ENCODE results near the gene PSMC1. TPM values are rescaled to one million over a fixed set of nuclear protein-coding genes. Genes with fewer than 3 reads are reported as not detected.
A peak's percentile ranks its signal among the peaks of the same experiment; 100 is the strongest.

The PSMC1 gene
- polyA plus RNA-seq, 1 of the 3 experiments (the other 2 are of a cell fraction): 102 TPM

DNA sequence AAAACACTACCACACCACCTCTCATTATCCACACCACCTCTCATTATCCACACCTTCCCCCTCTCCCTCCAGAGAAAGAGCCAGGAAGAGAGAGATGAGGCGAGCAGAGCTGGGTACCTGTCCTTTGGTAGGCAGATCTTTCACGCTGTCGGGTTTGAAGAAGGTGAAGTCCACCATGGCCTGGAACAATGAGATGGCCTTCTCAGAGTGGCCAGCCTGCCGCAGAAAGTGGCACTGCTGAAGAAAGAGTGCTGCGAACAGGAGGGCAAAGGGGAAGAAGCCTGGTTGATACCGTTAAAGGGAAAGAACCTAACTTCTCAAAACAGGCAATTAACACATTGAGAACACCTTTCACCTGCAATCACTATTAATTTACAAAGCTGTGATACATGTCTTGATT lies 44.8 kb downstream of the PSMC1 start:
- Histone ChIP-seq H3K9ac (no peak overlapping the region), H3K4me1 (ENCODE audit: control insufficient read depth in 1 of 2, insufficient read depth in 2 of 2, low read depth in 1 of 2, low read length in 1 of 2) (no peaks in the 10 kb centered on the region; a peak in 1 of 4 replicates), H3K27ac (ENCODE audit: low read depth in 2 of 2, low read length in 1 of 2) (peak overlapping the region in 1 of 2 experiments; percentile 2; a peak in 2 of 4 replicates), H3K79me2 (ENCODE audit: insufficient read depth) (no peaks in the 10 kb centered on the region), H4K20me1 (ENCODE audit: insufficient read depth) (0 out of 2 replicates have a peak, but pooled peaks cover 3% of the 10 kb centered on the region), H2AFZ (ENCODE audit: low read depth) (no peak overlapping the region), H3K4me3 (ENCODE audit: low read depth in 2 of 2, low read length in 1 of 2) (no peak overlapping the region), H3F3A (replicated peaks; ENCODE audit: insufficient read depth) (peaks cover 12% of the 10 kb centered on the region), H3K4me2 (no peak overlapping the region), H3K36me3 (replicated peaks in 1 of 2; ENCODE audit: control insufficient read depth in 1 of 2, insufficient read depth in 2 of 2, low read length in 1 of 2) (peaks cover 23 to 59% of the 10 kb centered on the region in 2 experiments), H3K9me2 (no peaks in the 10 kb centered on the region), H3K9me3 (no peaks in the 10 kb centered on the region), H3K27me3 (ENCODE audit: insufficient read depth) (no peaks in the 10 kb centered on the region)
- TF ChIP-seq POLR2AphosphoS5 (IDR thresholded peaks at IDR 0.05; ENCODE audit: low read depth, low read length): no peak
- TF ChIP-seq PBX3 (IDR thresholded peaks at IDR 0.05): no peak
- TF ChIP-seq GABPA (IDR thresholded peaks at IDR 0.05; ENCODE audit: low read depth): no peak
- DNase-seq: no peak
- WGBS (ENCODE audit: low lambda C conversion rate): 86% methylated on average over 6 of the region's 6 CpGs
- POLR2A ChIA-PET: interaction anchor here (1.8 kb wide), 1 partner anchor 95 kb away, joined by 9 read pairs; the partner anchor contains the start of gene CALM1
- CTCF ChIA-PET: interaction anchor here (0.6 to 4.1 kb wide), 33 partner anchors 10 to 872 kb away, joined by 3 to 50 read pairs (median 4); no protein-coding TSS in a partner anchor

DNA sequence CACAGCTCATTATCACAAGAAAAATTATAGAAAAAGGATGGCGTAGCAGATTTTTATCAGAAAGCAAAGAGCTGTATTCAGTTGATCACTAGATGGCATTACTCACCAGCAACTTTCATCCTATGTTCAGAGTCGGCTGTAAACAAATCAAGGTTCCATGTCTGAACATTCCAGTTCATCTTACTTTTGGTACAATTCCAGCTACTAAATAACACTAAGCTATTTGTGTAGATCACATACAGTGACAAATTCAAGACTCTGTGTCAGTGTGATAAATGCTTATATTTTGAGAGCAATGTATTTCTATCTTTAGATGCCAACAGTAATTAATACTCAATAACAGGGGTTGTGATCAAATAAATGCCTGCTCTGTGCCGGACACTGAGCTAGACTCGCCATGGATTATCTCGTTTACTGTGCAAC lies 45.3 kb downstream of the PSMC1 start:
- Histone ChIP-seq H3K9ac (no peak overlapping the region), H3K4me3 (ENCODE audit: low read depth in 2 of 2, low read length in 1 of 2) (no peak overlapping the region), H3K27ac (ENCODE audit: low read depth in 2 of 2, low read length in 1 of 2) (peak overlapping the region in 1 of 2 experiments; percentile 47; a peak in 1 of 4 replicates), H3K36me3 (replicated peaks in 1 of 2; ENCODE audit: control insufficient read depth in 1 of 2, insufficient read depth in 2 of 2, low read length in 1 of 2) (peaks cover 19 to 54% of the 10 kb centered on the region in 2 experiments), H4K20me1 (ENCODE audit: insufficient read depth) (0 out of 2 replicates have a peak, but pooled peaks cover 3% of the 10 kb centered on the region), H3K27me3 (ENCODE audit: insufficient read depth) (no peaks in the 10 kb centered on the region), H3F3A (replicated peaks; ENCODE audit: insufficient read depth) (peaks cover 12% of the 10 kb centered on the region), H3K4me2 (no peak overlapping the region), H3K79me2 (ENCODE audit: insufficient read depth) (no peaks in the 10 kb centered on the region), H3K9me3 (no peaks in the 10 kb centered on the region), H3K9me2 (no peaks in the 10 kb centered on the region), H2AFZ (ENCODE audit: low read depth) (no peak overlapping the region), H3K4me1 (ENCODE audit: control insufficient read depth in 1 of 2, insufficient read depth in 2 of 2, low read depth in 1 of 2, low read length in 1 of 2) (no peaks in the 10 kb centered on the region; a peak in 1 of 4 replicates)
- TF ChIP-seq ELF1 (IDR thresholded peaks at IDR 0.05) (no peak), RAD21 (IDR thresholded peaks at IDR 0.05; ENCODE audit: low read length) (peak; percentile 88), SMC3 (IDR thresholded peaks at IDR 0.05; ENCODE audit: low read depth, low read length) (peak; percentile 57), TCF12 (IDR thresholded peaks at IDR 0.05) (no peak), SIN3A (IDR thresholded peaks at IDR 0.05; ENCODE audit: borderline replicate concordance, low read depth, low read length) (no peak), IRF3 (IDR thresholded peaks at IDR 0.05; ENCODE audit: low read depth, low read length) (no peak)
- TF ChIP-seq, protein P1, sequence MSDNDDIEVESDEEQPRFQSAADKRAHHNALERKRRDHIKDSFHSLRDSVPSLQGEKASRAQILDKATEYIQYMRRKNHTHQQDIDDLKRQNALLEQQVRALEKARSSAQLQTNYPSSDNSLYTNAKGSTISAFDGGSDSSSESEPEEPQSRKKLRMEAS (IDR thresholded peaks at IDR 0.05; ENCODE audit: low read depth): no peak
- TF ChIP-seq, protein P2, sequence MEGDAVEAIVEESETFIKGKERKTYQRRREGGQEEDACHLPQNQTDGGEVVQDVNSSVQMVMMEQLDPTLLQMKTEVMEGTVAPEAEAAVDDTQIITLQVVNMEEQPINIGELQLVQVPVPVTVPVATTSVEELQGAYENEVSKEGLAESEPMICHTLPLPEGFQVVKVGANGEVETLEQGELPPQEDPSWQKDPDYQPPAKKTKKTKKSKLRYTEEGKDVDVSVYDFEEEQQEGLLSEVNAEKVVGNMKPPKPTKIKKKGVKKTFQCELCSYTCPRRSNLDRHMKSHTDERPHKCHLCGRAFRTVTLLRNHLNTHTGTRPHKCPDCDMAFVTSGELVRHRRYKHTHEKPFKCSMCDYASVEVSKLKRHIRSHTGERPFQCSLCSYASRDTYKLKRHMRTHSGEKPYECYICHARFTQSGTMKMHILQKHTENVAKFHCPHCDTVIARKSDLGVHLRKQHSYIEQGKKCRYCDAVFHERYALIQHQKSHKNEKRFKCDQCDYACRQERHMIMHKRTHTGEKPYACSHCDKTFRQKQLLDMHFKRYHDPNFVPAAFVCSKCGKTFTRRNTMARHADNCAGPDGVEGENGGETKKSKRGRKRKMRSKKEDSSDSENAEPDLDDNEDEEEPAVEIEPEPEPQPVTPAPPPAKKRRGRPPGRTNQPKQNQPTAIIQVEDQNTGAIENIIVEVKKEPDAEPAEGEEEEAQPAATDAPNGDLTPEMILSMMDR (IDR thresholded peaks at IDR 0.05): peak; percentile 67
- ChIA-PET CTCF (interaction anchor here (0.5 to 4.1 kb wide), 39 partner anchors 8 to 1285 kb away, joined by 3 to 50 read pairs (median 4); no protein-coding TSS in a partner anchor), POLR2A (interaction anchor here (0.8 to 1.8 kb wide), 2 partner anchors 81 to 95 kb away, joined by 6 to 9 read pairs; partner anchors contain the start of gene CALM1)
- 72% methylated on average over 5 of the region's 5 CpGs for WGBS (ENCODE audit: low lambda C conversion rate)
- DNase-seq: peak; percentile 51
